HFFc6 (cell line): ENCODE measurements around the gene NLGN2. TPM values are rescaled to one million over a fixed set of nuclear protein-coding genes. Genes with fewer than 3 reads are reported as not detected.

ENCODE experiments used
- DNase-seq: peaks from one replicate; pipeline ENCODE4 v3.0.0-alpha.2; 2018
- H3K27ac Mint-ChIP-seq: 2 replicates; pipeline ENCODE4 v1.8.0; 2020; ENCODE audit warnings: mild to moderate bottlenecking, mixed read lengths
- H3K27me3 Mint-ChIP-seq: 2 replicates; pipeline ENCODE4 v1.8.0; 2021; ENCODE audit warnings: mild to moderate bottlenecking, moderate library complexity, mixed read lengths; ENCODE audit not compliant: insufficient read depth
- H3K36me3 Mint-ChIP-seq: 2 replicates; pipeline ENCODE4 v1.8.0; 2021; ENCODE audit warnings: low read depth, mixed read lengths
- H3K4me1 Mint-ChIP-seq: 2 replicates; pipeline ENCODE4 v1.8.0; 2020; ENCODE audit warnings: low read depth, mixed read lengths
- H3K4me3 Mint-ChIP-seq: 2 replicates; pipeline ENCODE4 v1.8.0; 2020; ENCODE audit warnings: mild to moderate bottlenecking, moderate library complexity, mixed read lengths
- H3K9me3 Mint-ChIP-seq: 2 replicates; pipeline ENCODE4 v1.8.0; 2020; ENCODE audit warnings: mild to moderate bottlenecking, mixed read lengths
- total RNA-seq, 6 experiments: library from RNA; stranded (reverse); fragmentation: NEBNext Ultra II Directional; extraction: Animal tissue kit (Norgen Biotek cat#: 25700); gene quantifications; 2 replicates in 1 of 6; 3 replicates in 5 of 6; pipeline ENCODE4 v1.2.3, GENCODE V29; 2021
- TF ChIP-seq, protein P1 (sequence below): fragments of 200-600 bp; sonication (generic); IDR thresholded peaks from 2 replicates; pipeline ENCODE4 v1.5.0; 2021; ENCODE audit warnings: antibody characterized with exemption, mild to moderate bottlenecking

The NLGN2 gene
- total RNA-seq, 6 experiments from 2014 or later: 41.3 to 57.3 (median 46.2) TPM

DNA sequence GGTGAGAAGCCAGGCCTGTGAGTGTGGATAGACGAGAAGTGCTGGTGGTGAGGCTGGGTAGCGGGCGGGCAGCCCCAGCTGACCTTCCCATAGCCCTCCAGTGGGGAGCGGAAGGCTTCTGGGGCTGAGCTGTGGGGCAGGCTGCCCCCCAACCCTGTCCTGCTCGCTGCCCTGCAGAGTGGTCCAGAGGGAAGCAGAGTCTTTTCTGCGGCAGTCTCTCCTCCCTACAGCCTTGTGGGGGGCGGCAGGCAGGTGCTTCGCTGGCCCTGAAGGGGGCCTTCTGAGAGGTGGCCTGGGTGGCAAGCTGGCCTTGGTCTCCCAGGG, 3.7 kb downstream of the NLGN2 start:
- Mint-ChIP-seq H3K4me3 (no peak overlapping the region), H3K27me3 (peaks cover 4% of the 10 kb centered on the region), H3K9me3 (no peaks in the 10 kb centered on the region), H3K27ac (no peak overlapping the region), H3K36me3 (peaks cover 27% of the 10 kb centered on the region), H3K4me1 (peaks cover 16% of the 10 kb centered on the region)
- no peak for DNase-seq
- TF ChIP-seq, protein P1, sequence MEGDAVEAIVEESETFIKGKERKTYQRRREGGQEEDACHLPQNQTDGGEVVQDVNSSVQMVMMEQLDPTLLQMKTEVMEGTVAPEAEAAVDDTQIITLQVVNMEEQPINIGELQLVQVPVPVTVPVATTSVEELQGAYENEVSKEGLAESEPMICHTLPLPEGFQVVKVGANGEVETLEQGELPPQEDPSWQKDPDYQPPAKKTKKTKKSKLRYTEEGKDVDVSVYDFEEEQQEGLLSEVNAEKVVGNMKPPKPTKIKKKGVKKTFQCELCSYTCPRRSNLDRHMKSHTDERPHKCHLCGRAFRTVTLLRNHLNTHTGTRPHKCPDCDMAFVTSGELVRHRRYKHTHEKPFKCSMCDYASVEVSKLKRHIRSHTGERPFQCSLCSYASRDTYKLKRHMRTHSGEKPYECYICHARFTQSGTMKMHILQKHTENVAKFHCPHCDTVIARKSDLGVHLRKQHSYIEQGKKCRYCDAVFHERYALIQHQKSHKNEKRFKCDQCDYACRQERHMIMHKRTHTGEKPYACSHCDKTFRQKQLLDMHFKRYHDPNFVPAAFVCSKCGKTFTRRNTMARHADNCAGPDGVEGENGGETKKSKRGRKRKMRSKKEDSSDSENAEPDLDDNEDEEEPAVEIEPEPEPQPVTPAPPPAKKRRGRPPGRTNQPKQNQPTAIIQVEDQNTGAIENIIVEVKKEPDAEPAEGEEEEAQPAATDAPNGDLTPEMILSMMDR: no peak

DNA sequence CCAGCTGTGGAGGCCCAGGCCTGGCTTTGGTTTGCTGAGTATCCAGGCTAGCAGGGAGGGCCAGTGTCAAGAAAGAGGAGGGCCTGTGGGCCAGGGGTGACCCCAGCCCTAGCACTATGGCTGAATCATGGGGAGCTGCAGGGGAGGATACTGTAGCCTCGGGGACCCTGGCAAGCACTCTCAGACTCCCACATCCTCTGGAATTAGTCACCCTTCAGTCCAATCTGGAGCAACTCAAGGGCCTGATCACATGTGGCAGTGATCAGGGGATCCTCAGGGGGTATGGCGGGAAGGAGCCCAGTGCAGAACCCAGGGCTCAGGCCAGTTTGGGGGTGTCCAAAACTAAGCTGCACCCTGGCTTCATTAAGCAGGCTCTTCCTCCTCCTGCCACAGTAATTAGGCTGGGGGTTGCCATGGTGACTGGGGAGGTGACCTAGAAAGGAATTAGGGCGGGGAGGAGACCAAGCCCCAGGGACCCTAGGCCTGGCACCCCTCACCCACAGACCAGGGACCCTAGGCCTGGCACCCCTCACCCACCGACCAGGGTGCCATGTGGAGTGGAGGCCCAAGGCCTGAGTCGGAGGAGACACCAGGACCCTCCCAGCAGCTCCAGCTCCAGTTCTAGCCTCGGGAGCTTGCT, 5.8 kb downstream of the NLGN2 start:
- Mint-ChIP-seq H3K27me3 (peaks cover 4% of the 10 kb centered on the region), H3K27ac (peak overlapping the region; percentile 65), H3K9me3 (no peaks in the 10 kb centered on the region), H3K4me1 (peaks cover 16% of the 10 kb centered on the region), H3K36me3 (peaks cover 32% of the 10 kb centered on the region), H3K4me3 (no peak overlapping the region)
- DNase-seq: peak; percentile 70
- TF ChIP-seq, protein P1: no peak

DNA sequence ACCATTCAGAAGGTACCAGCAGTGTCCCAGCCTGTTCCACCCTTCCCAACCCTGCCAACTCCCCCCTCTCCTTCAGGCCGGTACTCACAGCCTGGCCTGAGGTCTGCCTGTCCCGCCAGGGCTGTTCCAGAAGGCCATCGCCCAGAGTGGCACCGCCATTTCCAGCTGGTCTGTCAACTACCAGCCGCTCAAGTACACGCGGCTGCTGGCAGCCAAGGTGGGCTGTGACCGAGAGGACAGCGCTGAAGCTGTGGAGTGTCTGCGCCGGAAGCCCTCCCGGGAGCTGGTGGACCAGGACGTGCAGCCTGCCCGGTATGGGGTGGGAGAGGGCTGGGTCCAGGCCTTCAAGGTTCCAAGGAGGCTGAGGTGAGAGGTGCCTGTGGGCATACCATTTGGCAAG, 7.2 kb downstream of the NLGN2 start:
- Mint-ChIP-seq H3K27me3 (peaks cover 5% of the 10 kb centered on the region), H3K4me3 (no peak overlapping the region), H3K4me1 (peaks cover 16% of the 10 kb centered on the region), H3K36me3 (peaks cover 21% of the 10 kb centered on the region), H3K27ac (no peak overlapping the region), H3K9me3 (no peaks in the 10 kb centered on the region)
- TF ChIP-seq, protein P1: no peak
- DNase-seq: no peak

DNA sequence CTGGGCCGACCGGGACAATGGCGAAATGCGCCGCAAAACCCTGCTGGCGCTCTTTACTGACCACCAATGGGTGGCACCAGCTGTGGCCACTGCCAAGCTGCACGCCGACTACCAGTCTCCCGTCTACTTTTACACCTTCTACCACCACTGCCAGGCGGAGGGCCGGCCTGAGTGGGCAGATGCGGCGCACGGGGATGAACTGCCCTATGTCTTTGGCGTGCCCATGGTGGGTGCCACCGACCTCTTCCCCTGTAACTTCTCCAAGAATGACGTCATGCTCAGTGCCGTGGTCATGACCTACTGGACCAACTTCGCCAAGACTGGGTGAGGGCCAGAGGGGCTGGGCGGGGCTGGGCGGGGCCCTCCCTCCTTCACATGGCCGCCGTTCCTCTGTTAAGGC, 8.1 kb downstream of the NLGN2 start:
- peaks cover 15% of the 10 kb centered on the region for H3K36me3 Mint-ChIP-seq

DNA sequence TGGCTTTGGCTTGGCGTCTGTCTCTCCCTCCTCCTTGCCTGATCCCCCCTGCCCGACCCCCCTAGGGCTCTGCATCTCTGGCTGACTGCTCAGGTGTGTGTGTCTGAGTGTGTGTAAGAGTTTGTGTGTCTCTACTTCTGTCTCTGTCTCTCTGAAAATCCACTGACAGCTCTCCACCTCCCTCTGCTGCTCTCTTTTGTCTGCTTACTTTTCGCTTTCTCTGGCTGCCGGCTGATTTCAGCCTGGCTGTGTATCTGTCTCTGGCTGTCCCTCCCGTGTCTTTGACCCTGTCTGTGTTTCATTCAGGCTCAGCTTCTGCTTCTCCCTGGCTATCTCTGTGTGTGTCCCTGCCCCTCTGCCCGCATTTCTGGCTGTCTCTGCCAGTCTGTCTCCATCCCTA, 8.7 kb downstream of the NLGN2 start:
- TF ChIP-seq, protein P1: no peak

More for the DNA sequence above, 8.1 kb downstream of the NLGN2 start:
- DNase-seq: no peak
- Mint-ChIP-seq H3K4me1 (peaks cover 16% of the 10 kb centered on the region), H3K27me3 (peaks cover 5% of the 10 kb centered on the region; the same call in 1 of the 2 replicates), H3K27ac (no peak overlapping the region), H3K9me3 (no peaks in the 10 kb centered on the region), H3K4me3 (no peak overlapping the region)
- TF ChIP-seq, protein P1: no peak

More for the DNA sequence above, 8.7 kb downstream of the NLGN2 start:
- Mint-ChIP-seq H3K27ac (no peak overlapping the region), H3K27me3 (peaks cover 5% of the 10 kb centered on the region; the same call in 1 of the 2 replicates), H3K36me3 (peaks cover 15% of the 10 kb centered on the region), H3K9me3 (no peaks in the 10 kb centered on the region), H3K4me3 (no peak overlapping the region), H3K4me1 (peaks cover 16% of the 10 kb centered on the region)
- no peak for DNase-seq
